CD4-positive, alpha-beta T cell treated with Interferon gamma for 1 hour (primary cell): ENCODE measurements around the gene IFT81.
"Not testable (repeated sequence)": the region's sequence is repeated elsewhere in the genome, so short reads cannot be mapped to it uniquely, and the experiment has no call there.

Experiments
- DNase-seq: peaks from one replicate; pipeline ENCODE4 v3.0.0-alpha.2; 2020

IFT81 gene

GRCh38 chr12:110124269-110124995 is at the start of gene IFT81:
TSS of gene IFT81 (plus strand) at chr12:110124357. CDS start at chr12:110127381, 3,024 bp downstream.
- peak; percentile 94 for DNase-seq

- no peak for DNase-seq
Observed at GRCh38 chr12:110075880-110076279, 48.3 kb upstream of the IFT81 start.

- no peak for DNase-seq
Observed at GRCh38 chr12:110077800-110078199, 46.4 kb upstream of the IFT81 start.

GRCh38 chr12:110079477-110080400 is 44.4 kb upstream of the IFT81 start:
- DNase-seq = peak; percentile 85

- no peak for DNase-seq
Observed at GRCh38 chr12:110080410-110080809, 43.7 kb upstream of the IFT81 start.

- DNase-seq = no peak
Observed at GRCh38 chr12:110084314-110085015, 39.7 kb upstream of the IFT81 start.

GRCh38 chr12:110088216-110088615 is 35.9 kb upstream of the IFT81 start:
- DNase-seq = not testable (repeated sequence)

GRCh38 chr12:110088936-110089335 is 35.2 kb upstream of the IFT81 start:
- no peak for DNase-seq

GRCh38 chr12:110090266-110091135 is 33.7 kb upstream of the IFT81 start:
- DNase-seq = no peak

- DNase-seq = no peak
Observed at GRCh38 chr12:110091136-110091711, 32.9 kb upstream of the IFT81 start.

GRCh38 chr12:110093631-110094311 is 30.4 kb upstream of the IFT81 start:
- DNase-seq = no peak

- DNase-seq = peak; percentile 64
Observed at GRCh38 chr12:110100315-110100970, 23.7 kb upstream of the IFT81 start.

GRCh38 chr12:110102255-110102654 is 21.9 kb upstream of the IFT81 start:
- DNase-seq = peak; percentile 23

- no peak for DNase-seq
Observed at GRCh38 chr12:110104188-110105094, 19.7 kb upstream of the IFT81 start.

GRCh38 chr12:110105159-110105558 is 19.0 kb upstream of the IFT81 start:
- DNase-seq = no peak

GRCh38 chr12:110105986-110106385 is 18.2 kb upstream of the IFT81 start:
- no peak for DNase-seq

GRCh38 chr12:110107369-110108281 is 16.5 kb upstream of the IFT81 start:
- DNase-seq = no peak

GRCh38 chr12:110108309-110109036 is 15.7 kb upstream of the IFT81 start:
- no peak for DNase-seq
